Neural crest cell (in vitro differentiated cells): ENCODE data around the gene GRIK3. TPM values are rescaled to one million over a fixed set of nuclear protein-coding genes. Genes with fewer than 3 reads are reported as not detected.

Source experiments
- DNase-seq: peaks from one replicate; pipeline ENCODE4 v3.0.0; 2021; ENCODE audit warnings: low read depth, mixed read lengths, low spot score
- H3K27ac Mint-ChIP-seq: one replicate; pipeline ENCODE4 v1.8.0; 2021; ENCODE audit warnings: mild to moderate bottlenecking, mixed read lengths; ENCODE audit not compliant: unreplicated experiment
- H3K27me3 Mint-ChIP-seq: 2 replicates; pipeline ENCODE4 v1.8.0; 2021; ENCODE audit warnings: low read depth, mild to moderate bottlenecking, mixed read lengths
- H3K36me3 Mint-ChIP-seq: 2 replicates; pipeline ENCODE4 v1.8.0; 2021; ENCODE audit warnings: low read depth, mild to moderate bottlenecking, mixed read lengths
- H3K4me1 Mint-ChIP-seq: 2 replicates; pipeline ENCODE4 v1.8.0; 2021; ENCODE audit warnings: mixed read lengths
- H3K4me3 Mint-ChIP-seq: one replicate; pipeline ENCODE4 v1.8.0; 2021; ENCODE audit warnings: mild to moderate bottlenecking, mixed read lengths
- H3K9me3 Mint-ChIP-seq: 2 replicates; pipeline ENCODE4 v1.8.0; 2021; ENCODE audit warnings: mixed read lengths
- CTCF ChIP-seq: fragments of 200-600 bp; sonication (generic); conservative IDR thresholded peaks from 2 replicates; pipeline ENCODE4 v1.5.0; 2021; ENCODE audit warnings: antibody characterized with exemption, mild to moderate bottlenecking
- total RNA-seq: library from RNA; stranded (reverse); gene quantifications from 2 replicates; pipeline ENCODE4 v1.2.1, GENCODE V29; 2021

The GRIK3 gene
- total RNA-seq, 1 donor from 2014 or later, result 2.4 TPM

GRCh38 chr1:36973056-36973455, 61.3 kb downstream of the GRIK3 start:
- Mint-ChIP-seq H3K27ac (no peak overlapping the region), H3K9me3 (no peaks in the 10 kb centered on the region), H3K36me3 (no peaks in the 10 kb centered on the region), H3K4me1 (no peaks in the 10 kb centered on the region), H3K27me3 (peaks cover 29% of the 10 kb centered on the region), H3K4me3 (no peak overlapping the region)
- no peak for DNase-seq
- TF ChIP-seq CTCF, result no peak

- Mint-ChIP-seq H3K4me1 (no peaks in the 10 kb centered on the region), H3K27ac (no peak overlapping the region), H3K9me3 (no peaks in the 10 kb centered on the region), H3K36me3 (no peaks in the 10 kb centered on the region), H3K4me3 (no peak overlapping the region), H3K27me3 (peaks cover 33% of the 10 kb centered on the region)
- no peak for TF ChIP-seq CTCF
- no peak for DNase-seq
Measured at GRCh38 chr1:36971852-36972618, 62.3 kb downstream of the GRIK3 start.

DNA sequence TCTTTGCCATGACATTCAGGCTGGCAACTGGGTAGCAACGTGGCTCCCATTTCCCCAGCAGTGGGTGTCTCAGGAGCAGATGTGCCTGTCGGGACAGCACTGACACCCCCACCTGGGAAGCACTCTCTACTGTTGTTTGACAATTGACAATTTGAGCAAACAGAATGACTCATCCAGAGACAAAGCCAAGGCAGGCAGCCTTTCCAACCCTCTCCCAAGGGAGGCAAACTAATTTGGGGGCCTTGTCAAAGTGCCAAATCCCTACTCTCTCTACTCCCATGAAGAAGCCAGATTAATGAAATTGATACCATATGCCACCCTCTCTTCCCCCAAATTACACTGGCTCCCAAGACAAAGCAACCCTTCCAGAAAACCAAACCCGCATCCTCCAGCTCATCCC, 65.6 kb downstream of the GRIK3 start:
- Mint-ChIP-seq H3K27ac (no peak overlapping the region), H3K27me3 (peaks cover 36% of the 10 kb centered on the region), H3K9me3 (no peaks in the 10 kb centered on the region), H3K4me1 (no peaks in the 10 kb centered on the region), H3K4me3 (no peak overlapping the region), H3K36me3 (no peaks in the 10 kb centered on the region)
- no peak for TF ChIP-seq CTCF
- DNase-seq, result no peak

GRCh38 chr1:36966242-36966641, 68.1 kb downstream of the GRIK3 start:
- Mint-ChIP-seq H3K36me3 (no peaks in the 10 kb centered on the region), H3K4me1 (no peaks in the 10 kb centered on the region), H3K9me3 (no peaks in the 10 kb centered on the region), H3K4me3 (no peak overlapping the region), H3K27ac (no peak overlapping the region), H3K27me3 (peaks cover 52% of the 10 kb centered on the region)
- DNase-seq, result peak; percentile 40
- TF ChIP-seq CTCF, result no peak

DNA sequence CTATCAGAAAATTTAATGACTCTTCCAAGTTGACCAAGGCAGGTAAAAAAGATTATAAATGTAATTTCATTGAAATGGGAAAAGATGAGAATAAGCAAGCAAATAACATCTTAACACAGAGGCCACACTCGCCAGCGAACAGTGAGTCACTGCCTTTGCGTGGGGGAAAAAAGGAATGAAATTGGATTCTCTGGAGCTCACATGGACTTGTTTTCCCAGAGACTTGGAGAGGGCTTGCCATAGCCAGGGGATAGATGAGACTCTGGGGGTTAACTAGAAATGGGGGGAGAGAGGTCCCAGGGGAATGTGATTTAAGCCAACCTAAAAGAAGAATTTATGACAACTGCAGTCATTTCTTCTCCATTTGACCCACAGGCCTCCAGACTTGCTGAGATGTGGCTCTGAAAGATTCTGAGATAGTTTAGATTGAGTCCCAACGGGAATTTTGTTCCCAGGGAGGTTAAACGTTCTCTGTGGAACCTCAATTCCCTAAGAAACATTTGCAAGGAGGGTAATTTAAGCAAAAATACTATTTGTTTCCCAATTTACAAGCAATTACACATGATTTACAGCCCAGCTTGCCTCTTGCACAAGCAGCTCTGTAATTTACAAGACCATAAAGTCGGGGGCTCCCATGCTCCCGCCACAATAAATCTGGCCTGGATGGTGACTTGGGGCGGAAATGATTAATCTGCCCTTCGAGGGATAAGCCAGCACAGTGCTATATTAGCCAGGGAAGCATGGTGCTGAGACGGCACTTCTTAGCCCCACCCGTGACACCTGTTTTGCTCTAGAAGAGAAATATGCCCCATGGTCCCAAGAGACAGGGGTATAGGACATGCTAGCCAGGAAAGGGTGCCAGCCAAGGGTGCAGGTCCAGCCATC, 68.8 kb downstream of the GRIK3 start:
- no peak for TF ChIP-seq CTCF
- no peak for DNase-seq
- no peaks in the 10 kb centered on the region for H3K4me1 Mint-ChIP-seq
- H3K9me3 Mint-ChIP-seq, result no peaks in the 10 kb centered on the region
- H3K27me3 Mint-ChIP-seq, result peaks cover 48% of the 10 kb centered on the region
- no peak overlapping the region for H3K27ac Mint-ChIP-seq
- no peaks in the 10 kb centered on the region for H3K36me3 Mint-ChIP-seq
- no peak overlapping the region for H3K4me3 Mint-ChIP-seq
